CD4-positive, CD25-positive, alpha-beta regulatory T cell (primary cell): Measurements from ENCODE around the gene RLN3. TPM values are rescaled to one million over a fixed set of nuclear protein-coding genes. Genes with fewer than 3 reads are reported as not detected.

Experiments used
- ATAC-seq, 2 donors: fragments of 150-1000 bp; cut with Tn5 transposase; one replicate each; pipeline ENCODE4 v1.10.0; 2021; ENCODE audit warnings: low read depth in 2 of 2, moderate number of reproducible peaks in 2 of 2, moderate library complexity in 1 of 2
- DNase-seq, 3 donors: peaks; one replicate each; pipeline versions ENCODE4 v3.0.0 to v3.0.0-alpha.2; 2012 to 2022; ENCODE audit warnings: mixed read lengths in 1 of 3
- H3K27ac ChIP-seq: one replicate; pipeline ENCODE4 v1.7.0; 2013; ENCODE audit warnings: mild to moderate bottlenecking, low read length; ENCODE audit not compliant: insufficient read depth, poor library complexity, severe bottlenecking
- H3K27me3 ChIP-seq: one replicate; pipeline ENCODE4 v1.7.0; 2013; ENCODE audit warnings: low read length; ENCODE audit not compliant: control insufficient read depth, insufficient read depth
- H3K36me3 ChIP-seq: one replicate; pipeline ENCODE4 v1.7.0; 2013; ENCODE audit warnings: mild to moderate bottlenecking, low read length, moderate library complexity; ENCODE audit not compliant: control insufficient read depth, insufficient read depth
- H3K4me1 ChIP-seq: 2 replicates; pipeline ENCODE4 v1.7.0; 2013; ENCODE audit warnings: mild to moderate bottlenecking, low read length; ENCODE audit not compliant: insufficient read depth, control insufficient read depth, poor library complexity, severe bottlenecking
- H3K4me3 ChIP-seq: one replicate; pipeline ENCODE4 v1.7.0; 2013; ENCODE audit warnings: low read depth, mild to moderate bottlenecking, low read length, moderate library complexity
- H3K9me3 ChIP-seq, 2 experiments: 1 replicate in 1 of 2; 2 replicates in 1 of 2; pipeline ENCODE4 v1.7.0; 2013; ENCODE audit warnings: low read length in 2 of 2, mild to moderate bottlenecking in 1 of 2, moderate library complexity in 1 of 2; ENCODE audit not compliant: control insufficient read depth in 2 of 2
- H3K27ac Mint-ChIP-seq, 3 donors: one replicate each; pipeline ENCODE4 v1.8.0; 2020 to 2022; ENCODE audit warnings: mild to moderate bottlenecking in 3 of 3, mixed read lengths in 3 of 3, moderate library complexity in 2 of 3
- H3K27me3 Mint-ChIP-seq: one replicate; pipeline ENCODE4 v1.8.0; 2022; ENCODE audit warnings: mild to moderate bottlenecking, mixed read lengths
- H3K36me3 Mint-ChIP-seq: one replicate; pipeline ENCODE4 v1.8.0; 2020; ENCODE audit warnings: mixed read lengths
- H3K4me1 Mint-ChIP-seq, 4 donors: one replicate each; pipeline ENCODE4 v1.8.0; 2020 to 2022; ENCODE audit warnings: mixed read lengths in 4 of 4, mild to moderate bottlenecking in 1 of 4
- H3K4me3 Mint-ChIP-seq, 4 donors: one replicate each; pipeline ENCODE4 v1.8.0; 2020 to 2022; ENCODE audit warnings: mild to moderate bottlenecking in 4 of 4, mixed read lengths in 4 of 4, moderate library complexity in 3 of 4
- H3K9me3 Mint-ChIP-seq, 7 donors: one replicate each; pipeline ENCODE4 v1.8.0; 2020 to 2022; ENCODE audit warnings: mixed read lengths in 7 of 7, mild to moderate bottlenecking in 3 of 7, moderate library complexity in 2 of 7
- polyA plus RNA-seq, 4 donors: library from polyadenylated mRNA; unstranded; fragments of 300-500 nt; fragmentation: Illumina TruSeq; gene quantifications; one replicate each; pipeline ENCODE4 v1.2.3, GENCODE V29; 2021
- total RNA-seq: library from RNA; stranded (reverse); gene quantifications from one replicate; pipeline ENCODE4 v1.2.3, GENCODE V29; 2022

RLN3 gene, protein sequence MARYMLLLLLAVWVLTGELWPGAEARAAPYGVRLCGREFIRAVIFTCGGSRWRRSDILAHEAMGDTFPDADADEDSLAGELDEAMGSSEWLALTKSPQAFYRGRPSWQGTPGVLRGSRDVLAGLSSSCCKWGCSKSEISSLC
- total RNA-seq: not detected
- polyA plus RNA-seq: under 1 TPM in 1 of 4 donors, not detected in 3; 0.55 TPM

DNA sequence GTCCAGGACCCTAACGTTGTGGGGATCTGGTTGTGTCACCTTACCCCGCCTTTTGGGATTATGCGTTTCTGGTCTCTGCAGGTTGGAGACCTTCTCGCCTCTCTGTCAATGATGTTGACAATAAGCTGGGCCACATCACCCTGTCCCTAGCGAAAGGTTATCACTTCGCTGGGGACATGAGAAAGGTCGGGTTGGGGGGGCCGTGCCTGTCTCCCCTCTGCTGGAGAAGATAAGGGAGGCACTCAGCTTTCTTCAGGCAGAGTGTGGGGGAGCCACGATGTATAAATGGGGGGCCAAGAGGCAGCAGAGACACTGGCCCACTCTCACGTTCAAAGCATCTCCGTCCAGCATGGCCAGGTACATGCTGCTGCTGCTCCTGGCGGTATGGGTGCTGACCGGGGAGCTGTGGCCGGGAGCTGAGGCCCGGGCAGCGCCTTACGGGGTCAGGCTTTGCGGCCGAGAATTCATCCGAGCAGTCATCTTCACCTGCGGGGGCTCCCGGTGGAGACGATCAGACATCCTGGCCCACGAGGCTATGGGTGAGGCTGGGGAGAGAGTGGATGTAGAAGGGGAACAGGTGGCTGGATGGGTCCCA, at the start of gene RLN3:
Gene RLN3, plus strand, starts transcription at position 293 of the 595 bp plus-strand sequence. Its CDS starts 57 bp downstream, at position 350.
- Mint-ChIP-seq H3K36me3 (no peaks in the 10 kb centered on the region), H3K27ac (peak within 1 kb of the TSS; percentile 23 to 81 (median 42))

DNA sequence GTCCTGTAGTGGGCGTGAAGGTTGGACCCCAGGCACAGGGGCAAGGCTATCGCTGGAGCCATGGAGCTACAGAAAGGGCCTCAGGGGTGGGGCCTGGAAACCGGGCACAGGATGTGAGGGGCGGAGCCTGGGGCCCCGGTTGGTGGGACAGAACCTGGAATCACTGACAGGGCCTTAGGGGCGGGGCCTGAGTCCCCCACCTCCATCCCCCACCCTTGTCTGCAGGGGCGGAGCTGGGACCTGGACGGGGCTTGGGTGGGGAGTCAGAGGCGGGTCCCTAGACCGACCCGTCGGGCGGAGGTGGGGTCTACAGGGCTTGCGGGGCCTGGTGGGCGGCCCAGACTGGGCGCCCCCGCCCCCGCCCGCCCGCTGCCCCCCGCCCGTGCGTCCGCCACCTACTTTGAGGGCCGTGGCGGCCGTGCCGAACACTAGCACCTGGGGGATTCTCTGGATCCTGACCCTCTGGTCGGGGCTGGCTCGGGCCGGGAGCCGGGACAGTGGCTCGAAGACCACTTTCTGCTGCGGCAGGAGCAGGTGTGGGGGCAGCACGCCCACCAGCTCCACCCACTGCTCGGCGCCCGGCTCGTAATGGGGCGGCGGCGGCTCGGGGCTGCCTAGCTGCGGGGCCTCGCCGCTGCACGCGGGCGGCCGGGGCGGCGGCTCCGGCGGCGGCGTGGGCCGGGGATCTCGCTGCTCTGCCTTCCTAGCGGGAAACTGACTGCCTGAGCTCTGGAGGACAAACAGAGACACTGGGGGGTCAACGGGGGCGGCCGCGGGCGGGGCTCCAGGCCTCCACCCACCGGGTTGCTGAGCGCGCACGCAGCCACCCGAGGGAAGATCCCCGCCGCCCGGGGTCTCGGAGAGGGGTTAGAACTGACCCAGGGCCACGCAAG, 49.4 kb upstream of the RLN3 start:
- ATAC-seq: peak in 1 of 2 donors; percentile 21
- H3K4me3 ChIP-seq: no peak overlapping the region
- no peak overlapping the region for H3K27ac Mint-ChIP-seq

More for the DNA sequence above, at the start of gene RLN3:
- H3K27me3 Mint-ChIP-seq: peaks cover 5% of the 10 kb centered on the region
- peak within 1 kb of the TSS in 3 of 4 donors; percentile 21 to 74 (median 52) for H3K4me3 Mint-ChIP-seq
- Histone ChIP-seq H3K36me3 (no peaks in the 10 kb centered on the region), H3K9me3 (no peaks in the 10 kb centered on the region), H3K4me3 (no peak within 1 kb of the TSS), H3K27ac (no peak within 1 kb of the TSS), H3K4me1 (peaks cover 18% of the 10 kb centered on the region), H3K27me3 (no peaks in the 10 kb centered on the region)
- H3K9me3 Mint-ChIP-seq: peaks cover 0 to 2% (median 0%) of the 10 kb centered on the region in 7 donors
- H3K4me1 Mint-ChIP-seq: peaks cover 0 to 32% (median 16%) of the 10 kb centered on the region in 4 donors
- ATAC-seq: no peak
- no peak for DNase-seq

DNA sequence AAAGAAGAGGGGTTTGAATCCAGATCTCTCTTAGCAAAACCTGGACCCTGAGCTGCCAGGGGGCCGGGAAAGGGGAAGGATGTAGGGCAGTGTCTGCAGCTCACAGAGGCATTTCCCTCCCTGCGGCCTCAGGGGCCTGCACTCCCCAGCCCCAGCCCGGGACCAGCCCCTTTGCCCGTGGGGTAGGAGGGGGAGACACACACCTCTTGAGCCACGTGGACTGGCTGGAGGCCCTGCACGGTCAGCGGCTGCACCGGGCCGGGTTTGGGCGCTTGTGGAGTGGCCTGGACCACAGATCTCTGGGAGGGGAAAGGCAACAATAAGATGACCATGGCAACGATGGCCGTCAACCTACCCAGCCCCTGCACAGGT, 48.7 kb upstream of the RLN3 start:
- Mint-ChIP-seq H3K27ac (no peak overlapping the region), H3K9me3 (no peaks in the 10 kb centered on the region), H3K36me3 (peaks cover 8% of the 10 kb centered on the region), H3K4me1 (peaks cover 0 to 45% (median 8%) of the 10 kb centered on the region in 4 donors), H3K27me3 (no peaks in the 10 kb centered on the region), H3K4me3 (peak overlapping the region in 3 of 4 donors; percentile 31 to 48 (median 38))
- Histone ChIP-seq H3K36me3 (no peaks in the 10 kb centered on the region), H3K4me3 (no peak overlapping the region), H3K27ac (no peak overlapping the region), H3K27me3 (no peaks in the 10 kb centered on the region), H3K9me3 (no peaks in the 10 kb centered on the region), H3K4me1 (peaks cover 39% of the 10 kb centered on the region)
- ATAC-seq (no peak), DNase-seq (no peak)

More for the DNA sequence above, 49.4 kb upstream of the RLN3 start:
- peak in 1 of 3 donors; percentile 23 for DNase-seq
- H3K9me3 Mint-ChIP-seq: no peaks in the 10 kb centered on the region
- no peaks in the 10 kb centered on the region for H3K27me3 Mint-ChIP-seq
- H3K36me3 ChIP-seq: no peaks in the 10 kb centered on the region
- peaks cover 34% of the 10 kb centered on the region for H3K4me1 ChIP-seq
- peak overlapping the region; percentile 33 for H3K27ac ChIP-seq
- H3K4me3 Mint-ChIP-seq: peak overlapping the region in 1 of 4 donors; percentile 36
- no peaks in the 10 kb centered on the region for H3K27me3 ChIP-seq
- H3K4me1 Mint-ChIP-seq: peaks cover 0 to 44% (median 11%) of the 10 kb centered on the region in 4 donors
- H3K36me3 Mint-ChIP-seq: peaks cover 11% of the 10 kb centered on the region
- H3K9me3 ChIP-seq: no peaks in the 10 kb centered on the region

DNA sequence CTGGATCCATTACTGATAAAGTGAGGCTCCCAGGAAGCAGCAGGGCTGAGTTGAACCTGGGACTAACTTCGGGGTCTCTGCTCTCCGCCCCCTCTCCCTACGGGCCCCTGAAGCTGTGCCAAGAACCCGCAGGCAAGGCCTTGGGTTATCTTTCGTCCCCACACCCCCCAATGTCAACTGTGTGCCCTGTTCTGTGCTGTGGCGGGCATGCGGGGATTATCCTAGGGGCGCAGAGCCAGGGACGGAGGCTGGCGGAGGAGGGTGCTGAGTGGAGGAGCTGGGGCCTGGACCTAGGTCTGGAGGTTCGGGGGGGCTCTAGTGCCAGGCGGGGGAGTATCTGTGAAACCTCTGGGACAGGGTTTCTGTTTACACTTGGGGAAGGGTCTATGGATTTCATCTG, 48.3 kb upstream of the RLN3 start:
- ATAC-seq (no peak), DNase-seq (no peak)
- H3K9me3 ChIP-seq: no peaks in the 10 kb centered on the region
- Mint-ChIP-seq H3K36me3 (peaks cover 4% of the 10 kb centered on the region), H3K4me3 (peak overlapping the region in 3 of 4 donors; percentile 31 to 48 (median 38)), H3K4me1 (peaks cover 0 to 46% (median 8%) of the 10 kb centered on the region in 4 donors), H3K27me3 (no peaks in the 10 kb centered on the region), H3K9me3 (no peaks in the 10 kb centered on the region), H3K27ac (no peak overlapping the region)
- no peaks in the 10 kb centered on the region for H3K36me3 ChIP-seq
- H3K27ac ChIP-seq: no peak overlapping the region
- H3K4me1 ChIP-seq: peaks cover 43% of the 10 kb centered on the region
- H3K27me3 ChIP-seq: no peaks in the 10 kb centered on the region
- H3K4me3 ChIP-seq: no peak overlapping the region

DNA sequence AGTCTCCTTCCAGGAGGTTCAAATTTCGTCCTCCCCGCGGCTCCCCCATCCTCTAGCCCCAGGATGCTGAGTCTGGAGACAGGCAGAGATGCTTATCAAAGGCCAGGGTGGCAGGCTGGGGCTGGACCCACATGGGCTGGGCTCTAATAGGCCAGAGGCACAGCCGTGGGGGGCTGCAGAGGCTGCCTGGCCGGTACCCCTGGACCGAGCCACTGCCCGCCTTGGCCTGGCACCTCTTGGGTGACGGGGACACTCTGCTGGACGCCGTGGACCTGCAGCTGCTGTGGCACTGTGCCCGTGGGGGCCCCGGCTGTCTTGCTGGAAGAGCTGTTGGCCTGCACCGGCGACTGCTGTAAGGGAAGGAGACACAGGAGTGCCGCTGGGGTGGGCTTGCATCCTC, 47.6 kb upstream of the RLN3 start:
- Histone ChIP-seq H3K36me3 (no peaks in the 10 kb centered on the region), H3K9me3 (no peaks in the 10 kb centered on the region), H3K27me3 (no peaks in the 10 kb centered on the region), H3K27ac (no peak overlapping the region), H3K4me1 (peaks cover 50% of the 10 kb centered on the region), H3K4me3 (no peak overlapping the region)
- H3K36me3 Mint-ChIP-seq: peaks cover 4% of the 10 kb centered on the region
- H3K27ac Mint-ChIP-seq: no peak overlapping the region
- H3K27me3 Mint-ChIP-seq: no peaks in the 10 kb centered on the region
- peaks cover 0 to 52% (median 12%) of the 10 kb centered on the region in 4 donors for H3K4me1 Mint-ChIP-seq
- ATAC-seq (no peak), DNase-seq (no peak)
- H3K9me3 Mint-ChIP-seq: no peaks in the 10 kb centered on the region
- no peak overlapping the region for H3K4me3 Mint-ChIP-seq

DNA sequence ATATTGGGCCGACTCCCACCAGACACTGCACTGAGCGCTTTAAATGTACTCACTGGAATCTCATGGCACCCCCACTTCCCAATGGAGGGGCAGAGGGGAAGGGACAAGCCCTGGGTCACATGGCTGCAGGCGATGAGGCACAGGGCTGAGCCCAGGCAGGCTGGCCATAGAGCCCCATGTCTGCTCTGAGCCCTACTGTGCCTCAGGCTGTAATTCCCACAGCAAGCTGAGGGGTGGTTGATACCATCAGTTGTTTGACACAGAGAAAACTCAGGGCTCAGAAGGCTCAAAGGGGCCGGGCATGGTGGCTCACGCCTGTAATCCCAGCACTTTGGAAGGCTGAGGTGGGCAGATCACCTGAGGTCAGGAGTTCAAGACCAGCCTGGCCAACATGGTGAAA, 46.9 kb upstream of the RLN3 start:
- Histone ChIP-seq H3K9me3 (no peaks in the 10 kb centered on the region), H3K36me3 (no peaks in the 10 kb centered on the region), H3K27me3 (no peaks in the 10 kb centered on the region), H3K4me1 (peaks cover 57% of the 10 kb centered on the region), H3K4me3 (no peak overlapping the region), H3K27ac (no peak overlapping the region)
- Mint-ChIP-seq H3K9me3 (no peaks in the 10 kb centered on the region), H3K4me3 (peak overlapping the region in 1 of 4 donors; percentile 47), H3K27ac (peak overlapping the region; percentile 23 to 89 (median 85)), H3K27me3 (no peaks in the 10 kb centered on the region), H3K4me1 (peaks cover 0 to 57% (median 16%) of the 10 kb centered on the region in 4 donors), H3K36me3 (no peaks in the 10 kb centered on the region)
- ATAC-seq: no peak
- no peak for DNase-seq

DNA sequence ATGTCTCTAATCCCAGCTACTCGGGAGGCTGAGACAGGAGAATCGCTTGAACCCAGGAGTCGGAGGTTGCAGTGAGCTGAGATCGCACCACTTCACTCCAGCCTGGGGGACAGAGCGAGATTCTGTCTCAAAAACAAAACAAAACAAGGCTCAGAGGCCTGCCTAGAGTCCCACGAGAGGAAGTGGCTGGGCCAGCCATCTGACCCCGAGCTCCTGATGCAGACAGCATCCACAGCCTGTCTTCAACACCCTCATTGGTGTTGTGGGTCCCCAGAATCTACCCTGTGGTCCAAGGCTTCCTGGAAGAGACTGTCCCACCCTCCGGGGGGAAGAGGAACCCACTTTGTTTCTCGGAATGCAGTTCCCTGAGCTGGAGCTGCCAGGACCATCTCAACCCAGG, 46.5 kb upstream of the RLN3 start:
- no peaks in the 10 kb centered on the region for H3K27me3 Mint-ChIP-seq
- H3K4me1 Mint-ChIP-seq: peaks cover 0 to 60% (median 18%) of the 10 kb centered on the region in 4 donors
- Histone ChIP-seq H3K4me1 (peaks cover 61% of the 10 kb centered on the region), H3K27me3 (no peaks in the 10 kb centered on the region), H3K4me3 (no peak overlapping the region), H3K36me3 (no peaks in the 10 kb centered on the region), H3K27ac (no peak overlapping the region), H3K9me3 (no peaks in the 10 kb centered on the region)
- ATAC-seq (no peak), DNase-seq (no peak)
- H3K4me3 Mint-ChIP-seq: no peak overlapping the region
- H3K27ac Mint-ChIP-seq: peak overlapping the region; percentile 23 to 89 (median 84)
- no peaks in the 10 kb centered on the region for H3K36me3 Mint-ChIP-seq
- H3K9me3 Mint-ChIP-seq: no peaks in the 10 kb centered on the region
